Subcutaneous abdominal adipose tissue (tissue), 5 donors: ENCODE results near the gene FOXF1.

Source experiments
- H3K27ac ChIP-seq: one replicate; pipeline ENCODE4 v1.7.0; 2013; ENCODE audit warnings: low read depth, mild to moderate bottlenecking, inconsistent platforms, low read length, moderate library complexity
- H3K27me3 ChIP-seq, 5 donors: one replicate each; pipeline ENCODE4 v1.7.0; 2013; ENCODE audit warnings: low read length in 5 of 5, inconsistent platforms in 1 of 5; ENCODE audit not compliant: control insufficient read depth in 5 of 5, insufficient read depth in 4 of 5
- H3K36me3 ChIP-seq, 5 donors: one replicate each; pipeline ENCODE4 v1.7.0; 2013; ENCODE audit warnings: low read length in 5 of 5; ENCODE audit not compliant: control insufficient read depth in 5 of 5, insufficient read depth in 5 of 5
- H3K4me1 ChIP-seq, 5 donors: one replicate each; pipeline ENCODE4 v1.7.0; 2013; ENCODE audit warnings: low read length in 5 of 5, mild to moderate bottlenecking in 3 of 5, moderate library complexity in 1 of 5; ENCODE audit not compliant: control insufficient read depth in 5 of 5, insufficient read depth in 5 of 5
- H3K4me3 ChIP-seq, 5 donors: one replicate each; pipeline ENCODE4 v1.7.0; 2013; ENCODE audit warnings: low read length in 5 of 5, low read depth in 1 of 5
- H3K9ac ChIP-seq, 5 donors: one replicate each; pipeline ENCODE4 v1.7.0; 2013; ENCODE audit warnings: low read length in 5 of 5, mild to moderate bottlenecking in 4 of 5, moderate library complexity in 3 of 5
- H3K9me3 ChIP-seq, 5 donors: one replicate each; pipeline ENCODE4 v1.7.0; 2013; ENCODE audit warnings: low read length in 5 of 5; ENCODE audit not compliant: control insufficient read depth in 5 of 5
- donor health status: healthy.
- donor health status: healthy.
- donor health status: healthy.
- donor health status: healthy.
- donor health status: healthy.

FOXF1 gene

DNA sequence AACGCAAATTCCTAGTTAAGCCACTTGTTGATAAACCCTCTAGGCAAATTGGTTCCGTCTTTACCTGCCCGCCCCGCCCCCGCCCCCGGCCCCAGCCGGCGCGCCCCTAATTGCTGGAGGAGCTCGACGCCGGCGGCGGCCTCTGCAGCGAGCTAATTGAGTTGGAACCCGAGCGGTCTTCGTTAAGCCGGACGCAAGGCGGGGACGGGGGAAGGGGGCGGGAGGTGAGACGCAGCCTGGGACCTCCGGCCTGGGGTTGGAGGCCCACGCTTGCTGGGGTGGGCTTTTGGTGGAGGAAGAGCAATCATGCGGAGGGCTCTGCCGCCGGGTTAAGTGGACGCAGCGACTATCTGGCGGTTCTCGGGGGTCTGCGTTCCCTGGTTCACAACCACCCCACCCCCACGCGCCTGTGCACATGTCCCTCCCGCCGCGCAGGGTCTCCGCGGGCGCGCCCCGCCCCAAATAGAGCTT is 12.7 kb upstream of the FOXF1 start:
- Histone ChIP-seq H3K27ac (no peak overlapping the region), H3K4me1 (peaks cover 0 to 9% (median 6%) of the 10 kb centered on the region in 5 donors), H3K27me3 (peaks cover 83 to 93% (median 88%) of the 10 kb centered on the region in 5 donors), H3K4me3 (no peak overlapping the region), H3K36me3 (no peaks in the 10 kb centered on the region), H3K9ac (no peak overlapping the region), H3K9me3 (no peaks in the 10 kb centered on the region)

GRCh38 chr16:86498155-86498670 is 12.1 kb upstream of the FOXF1 start:
- Histone ChIP-seq H3K4me1 (peaks cover 0 to 9% (median 6%) of the 10 kb centered on the region in 5 donors), H3K27ac (no peak overlapping the region), H3K9ac (no peak overlapping the region), H3K9me3 (no peaks in the 10 kb centered on the region), H3K36me3 (no peaks in the 10 kb centered on the region), H3K27me3 (peaks cover 82 to 93% (median 88%) of the 10 kb centered on the region in 5 donors), H3K4me3 (no peak overlapping the region)

- Histone ChIP-seq H3K4me3 (no peak overlapping the region), H3K4me1 (peaks cover 0 to 9% (median 6%) of the 10 kb centered on the region in 5 donors), H3K9ac (no peak overlapping the region), H3K36me3 (no peaks in the 10 kb centered on the region), H3K27me3 (peaks cover 76 to 93% (median 87%) of the 10 kb centered on the region in 5 donors), H3K9me3 (no peaks in the 10 kb centered on the region), H3K27ac (no peak overlapping the region)
Measured at GRCh38 chr16:86498671-86499439, 11.5 kb upstream of the FOXF1 start.

DNA sequence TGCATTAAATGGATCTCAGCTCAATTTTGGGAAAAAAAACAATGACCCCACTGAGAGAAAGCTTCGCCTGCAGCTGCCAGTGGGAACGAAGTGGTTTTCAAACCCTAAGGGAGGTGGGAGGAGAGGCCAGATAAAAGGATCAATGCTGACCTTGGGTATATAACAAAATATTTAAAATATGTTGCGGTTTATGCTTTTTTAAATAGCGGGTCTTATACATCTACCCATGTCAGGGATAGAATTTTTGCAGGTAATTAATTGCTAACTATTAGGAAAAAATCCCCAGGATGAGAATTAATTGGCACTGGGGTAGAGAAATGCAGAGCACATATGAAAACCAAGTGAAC is 10.9 kb upstream of the FOXF1 start:
- Histone ChIP-seq H3K36me3 (no peaks in the 10 kb centered on the region), H3K4me3 (no peak overlapping the region), H3K9me3 (no peaks in the 10 kb centered on the region), H3K4me1 (peaks cover 0 to 9% (median 6%) of the 10 kb centered on the region in 5 donors), H3K27ac (no peak overlapping the region), H3K9ac (no peak overlapping the region), H3K27me3 (peaks cover 76 to 93% (median 87%) of the 10 kb centered on the region in 5 donors)

DNA sequence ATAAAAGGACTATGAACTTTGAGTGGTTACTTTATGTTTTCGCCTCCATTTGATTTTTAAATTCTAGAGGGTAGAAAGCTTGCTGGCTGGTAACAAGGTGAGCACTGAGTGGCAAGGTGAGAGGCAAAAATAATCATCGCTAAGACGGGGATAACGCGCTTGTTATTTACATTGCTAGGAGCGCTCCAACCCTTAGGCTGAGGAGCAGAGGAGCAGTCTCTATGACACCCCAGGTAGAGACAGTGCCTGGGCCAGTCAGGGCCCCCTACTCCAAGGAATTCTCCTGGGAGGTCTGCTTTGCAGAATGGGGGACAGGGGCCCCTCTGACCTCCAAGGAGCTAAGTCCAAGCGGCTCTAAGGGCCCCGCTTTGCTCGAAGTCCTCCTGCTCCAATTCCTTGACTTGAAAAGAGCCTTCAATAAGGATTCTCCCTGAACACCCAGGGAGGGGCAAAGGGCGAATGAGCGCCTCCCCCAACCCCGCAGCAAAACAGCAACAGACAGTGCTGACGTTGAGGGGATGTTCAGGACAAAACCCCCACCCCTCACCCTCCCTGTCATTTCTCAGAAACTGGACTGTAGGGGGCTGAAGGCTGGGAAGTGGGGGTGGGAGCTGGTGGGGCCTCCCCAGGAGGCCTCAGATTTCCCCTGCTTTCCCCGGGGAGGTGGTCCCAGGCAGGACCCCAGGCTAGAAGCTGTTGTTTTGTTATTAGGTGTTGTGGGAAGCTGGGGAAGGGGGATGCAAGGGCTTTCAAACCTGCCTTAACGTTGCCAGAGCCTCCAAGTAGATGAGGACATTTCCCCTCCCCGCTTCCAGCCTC is 10.2 kb upstream of the FOXF1 start:
- H3K27me3 ChIP-seq: peaks cover 77 to 93% (median 87%) of the 10 kb centered on the region in 5 donors
- H3K4me1 ChIP-seq: peaks cover 2 to 11% (median 6%) of the 10 kb centered on the region in 5 donors
- no peak overlapping the region for H3K4me3 ChIP-seq
- H3K36me3 ChIP-seq: no peaks in the 10 kb centered on the region
- no peak overlapping the region for H3K27ac ChIP-seq
- H3K9me3 ChIP-seq: no peaks in the 10 kb centered on the region
- H3K9ac ChIP-seq: no peak overlapping the region

DNA sequence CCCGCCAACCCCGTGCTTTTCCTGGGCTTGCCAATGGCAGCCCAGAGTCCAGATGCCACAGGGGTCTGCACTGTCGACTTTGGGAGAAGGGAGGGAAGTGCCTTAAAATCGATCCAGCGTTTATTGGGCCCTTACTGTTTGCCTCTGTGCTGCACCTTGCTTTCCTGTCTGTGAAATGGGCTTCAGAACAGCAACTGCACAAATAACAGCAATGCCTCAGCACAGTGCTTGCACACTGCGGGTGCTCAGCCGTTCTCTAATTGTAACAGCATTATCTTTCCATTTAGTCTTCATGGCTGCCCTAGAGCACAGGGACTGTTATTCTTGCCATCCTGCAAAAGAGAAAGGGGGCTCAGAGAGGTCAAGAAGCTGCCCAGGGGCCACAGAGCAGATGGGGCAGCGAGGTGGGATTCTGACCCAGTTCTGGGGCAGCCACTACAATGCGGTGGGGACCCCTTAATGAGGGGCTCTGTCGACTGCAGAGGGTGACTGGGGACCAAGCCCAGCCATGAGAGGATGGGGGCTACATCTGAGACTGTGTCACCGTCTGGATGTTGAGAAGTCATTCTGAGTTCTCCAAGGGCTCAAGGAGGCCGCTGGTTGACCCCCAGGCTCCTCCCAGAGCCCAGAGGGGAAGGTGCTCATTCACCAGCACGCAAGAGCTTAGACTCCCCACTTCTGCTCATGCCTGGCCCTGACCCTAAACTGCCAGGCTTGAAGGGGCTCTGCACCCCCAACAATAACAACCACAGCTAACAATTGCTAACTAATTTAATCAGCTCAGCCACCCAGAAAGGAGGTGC is 9.4 kb upstream of the FOXF1 start:
- no peak overlapping the region for H3K27ac ChIP-seq

GRCh38 chr16:86501989-86502855 is 8.1 kb upstream of the FOXF1 start:
- Histone ChIP-seq H3K9me3 (no peaks in the 10 kb centered on the region), H3K36me3 (no peaks in the 10 kb centered on the region), H3K4me1 (peaks cover 2 to 16% (median 9%) of the 10 kb centered on the region in 5 donors), H3K27ac (no peak overlapping the region), H3K9ac (no peak overlapping the region), H3K27me3 (peaks cover 79 to 91% (median 88%) of the 10 kb centered on the region in 5 donors), H3K4me3 (no peak overlapping the region)

More for the DNA sequence above, 9.4 kb upstream of the FOXF1 start:
- Histone ChIP-seq H3K9me3 (no peaks in the 10 kb centered on the region), H3K4me1 (peaks cover 2 to 16% (median 9%) of the 10 kb centered on the region in 5 donors), H3K9ac (no peak overlapping the region), H3K36me3 (no peaks in the 10 kb centered on the region), H3K4me3 (no peak overlapping the region), H3K27me3 (peaks cover 74 to 91% (median 84%) of the 10 kb centered on the region in 5 donors)

- Histone ChIP-seq H3K9me3 (no peaks in the 10 kb centered on the region), H3K4me3 (no peak overlapping the region), H3K36me3 (no peaks in the 10 kb centered on the region), H3K9ac (no peak overlapping the region), H3K27me3 (peaks cover 86 to 98% (median 95%) of the 10 kb centered on the region in 5 donors), H3K4me1 (peaks cover 2 to 22% (median 14%) of the 10 kb centered on the region in 5 donors), H3K27ac (no peak overlapping the region)
Measured at GRCh38 chr16:86502856-86503748, 7.2 kb upstream of the FOXF1 start.
